IMR-90 (cell line): ENCODE data around the gene CRYBA4. TPM values are rescaled to one million over a fixed set of nuclear protein-coding genes. Genes with fewer than 3 reads are reported as not detected.

Experiments used
- ATAC-seq: fragments of 200-7000 bp; cut with Tn5 transposase; 2 replicates; pipeline ENCODE4 v1.9.1; 2020; ENCODE audit warnings: low read depth, mild to moderate bottlenecking, moderate library complexity
- BruUV-seq: library from RNA; stranded (reverse); fragments of 400-500 nt; replicated peaks from 2 replicates; lab custom pipeline; 2021; lab: Mats Ljungman, UMichigan
- CTCF ChIA-PET: fragments of 300-600 bp; formaldehyde crosslinking; extraction: SDS; loops from one replicate; lab custom pipeline; 2021; ENCODE audit warnings: antibody characterized with exemption; lab: Yijun Ruan, JAX
- POLR2A ChIA-PET: fragments of 300-600 bp; sonication (Branson Sonifier 250); formaldehyde crosslinking; loops from one replicate; lab custom pipeline; 2022; ENCODE audit warnings: antibody characterized with exemption; ENCODE audit not compliant: unreplicated experiment; lab: Charles Lee
- DNase-seq: peaks from one replicate; pipeline ENCODE4 v3.0.0; 2013
- H2AFZ ChIP-seq: replicated peaks from 2 replicates; pipeline ENCODE3; 2013; ENCODE audit warnings: low read length, mild to moderate bottlenecking; ENCODE audit not compliant: poor library complexity
- H2AK5ac ChIP-seq: 2 replicates; pipeline ENCODE4 v1.6.1; 2013; ENCODE audit warnings: low read depth, low read length, inconsistent platforms
- H2AK9ac ChIP-seq: replicated peaks from 2 replicates; pipeline ENCODE3; 2013; ENCODE audit warnings: mild to moderate bottlenecking, low read depth, low read length, moderate library complexity; ENCODE audit not compliant: poor library complexity
- H2BK120ac ChIP-seq: 2 replicates; pipeline ENCODE4 v1.6.1; 2013; ENCODE audit warnings: low read depth, low read length, inconsistent platforms
- H2BK15ac ChIP-seq: 3 replicates; pipeline ENCODE4 v1.6.1; 2013; ENCODE audit warnings: low read depth, low read length, inconsistent platforms
- H2BK20ac ChIP-seq: 2 replicates; pipeline ENCODE4 v1.6.1; 2013; ENCODE audit warnings: low read depth, mild to moderate bottlenecking, inconsistent platforms, low read length, moderate library complexity
- H2BK5ac ChIP-seq: 2 replicates; pipeline ENCODE4 v1.6.1; 2013; ENCODE audit warnings: mild to moderate bottlenecking, low read depth, low read length, inconsistent platforms; ENCODE audit not compliant: poor library complexity, severe bottlenecking
- H3K14ac ChIP-seq: replicated peaks from 2 replicates; pipeline ENCODE4 v1.6.1; 2013; ENCODE audit warnings: low read depth, low read length, inconsistent platforms
- H3K18ac ChIP-seq: 2 replicates; pipeline ENCODE4 v1.6.1; 2013; ENCODE audit warnings: low read depth, low read length, control low read depth
- H3K23ac ChIP-seq: 2 replicates; pipeline ENCODE4 v1.6.1; 2013; ENCODE audit warnings: low read depth, low read length, inconsistent platforms
- H3K27ac ChIP-seq: 2 replicates; pipeline ENCODE4 v1.5.1; 2013; ENCODE audit warnings: mild to moderate bottlenecking, control low read depth, low read length; ENCODE audit not compliant: insufficient read depth
- H3K27me3 ChIP-seq: 2 replicates; pipeline ENCODE4 v1.6.1; 2013; ENCODE audit warnings: low read length; ENCODE audit not compliant: control insufficient read depth, insufficient read depth
- H3K36me3 ChIP-seq: 2 replicates; pipeline ENCODE4 v1.6.1; 2013; ENCODE audit warnings: low read length, mixed read lengths; ENCODE audit not compliant: control insufficient read depth, insufficient read depth
- H3K4ac ChIP-seq: 2 replicates; pipeline ENCODE4 v1.6.1; 2013; ENCODE audit warnings: low read depth, low read length, inconsistent platforms
- H3K4me1 ChIP-seq: 2 replicates; pipeline ENCODE4 v1.6.1; 2013; ENCODE audit warnings: low read length, mixed read lengths; ENCODE audit not compliant: control insufficient read depth, insufficient read depth
- H3K4me2 ChIP-seq: 2 replicates; pipeline ENCODE4 v1.6.1; 2013; ENCODE audit warnings: low read depth, mild to moderate bottlenecking, control low read depth, low read length, moderate library complexity
- H3K4me3 ChIP-seq: 2 replicates; pipeline ENCODE4 v1.5.1; 2013; ENCODE audit warnings: low read depth, mild to moderate bottlenecking, control low read depth, low read length, moderate library complexity; ENCODE audit not compliant: insufficient read depth
- H3K56ac ChIP-seq: 2 replicates; pipeline ENCODE4 v1.6.1; 2013; ENCODE audit warnings: low read length, inconsistent platforms; ENCODE audit not compliant: insufficient read depth; ENCODE audit errors: extremely low read depth
- H3K79me1 ChIP-seq, 2 experiments: 2 replicates each; pipeline ENCODE4 v1.6.1; 2013; ENCODE audit warnings: low read length in 2 of 2, inconsistent platforms in 1 of 2, low read depth in 1 of 2
- H3K9ac ChIP-seq: 2 replicates; pipeline ENCODE4 v1.6.1; 2013; ENCODE audit warnings: low read depth, low read length, control low read depth
- H3K9me1 ChIP-seq: 2 replicates; pipeline ENCODE4 v1.6.1; 2013; ENCODE audit warnings: low read length, inconsistent platforms; ENCODE audit not compliant: insufficient read depth
- H3K9me3 ChIP-seq: 2 replicates; pipeline ENCODE4 v1.6.1; 2013; ENCODE audit warnings: low read length; ENCODE audit not compliant: control insufficient read depth, insufficient read depth
- H4K20me1 ChIP-seq: 2 replicates; pipeline ENCODE4 v1.6.1; 2013; ENCODE audit warnings: low read length, inconsistent platforms; ENCODE audit not compliant: insufficient read depth
- H4K5ac ChIP-seq: 2 replicates; pipeline ENCODE4 v1.6.1; 2013; ENCODE audit warnings: mild to moderate bottlenecking, low read depth, low read length, control low read depth
- H4K8ac ChIP-seq, 2 experiments: 2 replicates each; pipeline ENCODE4 v1.6.1; 2013; ENCODE audit warnings: low read depth in 2 of 2, low read length in 2 of 2, control low read depth in 1 of 2, inconsistent platforms in 1 of 2
- H4K91ac ChIP-seq: 2 replicates; pipeline ENCODE4 v1.6.1; 2013; ENCODE audit warnings: low read depth, low read length, inconsistent platforms; ENCODE audit not compliant: insufficient read depth
- WGBS, 2 experiments: methylation state at CpG; one replicate each; pipeline versions ENCODE4 v1.1.5 to v1.1.7; 2013; ENCODE audit warnings: missing lambda C conversion rate in 2 of 2; ENCODE audit not compliant: insufficient read length in 1 of 2; ENCODE audit errors: extremely low coverage in 2 of 2; 5-methylcytosine and 5-hydroxymethylcytosine counted together
- dilution Hi-C: fragments of 300-500 bp; cut with HindIII; formaldehyde crosslinking; loops from one replicate; pipeline ENCODE4 v1.14.3; 2018; ENCODE audit warnings: low sequenced_read_pairs; ENCODE audit not compliant: unreplicated experiment
- in situ Hi-C: fragments of 300-500 bp; cut with MboI; formaldehyde crosslinking; loops from 3 replicates; pipeline ENCODE4 v1.14.3; 2019; ENCODE audit warnings: low sequenced_read_pairs, inconsistent platforms, mixed read lengths
- intact Hi-C: fragments of 100-400 bp; cut with micrococcal nuclease; formaldehyde crosslinking; loops from 2 replicates; pipeline ENCODE4 v1.10.0; 2022
- polyA plus RNA-seq, 3 experiments: library from polyadenylated mRNA; depleted of rRNA; stranded (reverse); fragments of >200 nt; gene quantifications; 2 replicates each; pipeline ENCODE4 v1.2.3, GENCODE V29; 2012; ENCODE audit warnings: low replicate concordance in 1 of 3
- total RNA-seq: library from RNA; depleted of rRNA; stranded (reverse); fragments of >200 nt; gene quantifications from 2 replicates; pipeline ENCODE4 v1.2.3, GENCODE V29; 2012
- TF ChIP-seq, protein P1 (sequence below): fragments of 150-350 bp; IDR thresholded peaks from 2 replicates; pipeline ENCODE4 v1.6.1; 2016; ENCODE audit warnings: low read depth, mild to moderate bottlenecking, low read length, moderate library complexity, borderline replicate concordance
- TF ChIP-seq, protein P2 (sequence below): conservative IDR thresholded peaks from 2 replicates; pipeline ENCODE4 v1.5.1; 2012; ENCODE audit warnings: mild to moderate bottlenecking, low read depth, low read length, improper control_type of control experiment

The CRYBA4 gene
- total and polyA plus RNA-seq, 2 of the 4 experiments (the other 2 are of a cell fraction), result not detected

GRCh38 chr22:26632422-26633155 lies 10.8 kb downstream of the CRYBA4 start:
- Histone ChIP-seq H3K27me3 (peaks cover 17% of the 10 kb centered on the region), H3K79me1 (no peaks in the 10 kb centered on the region), H3K4me1 (no peaks in the 10 kb centered on the region), H3K4me3 (no peak overlapping the region), H4K5ac (no peak overlapping the region), H3K56ac (no peak overlapping the region), H2AFZ (peak overlapping the region; percentile 34), H2AK9ac (no peak overlapping the region), H3K4me2 (no peak overlapping the region), H4K91ac (no peak overlapping the region), H4K20me1 (no peaks in the 10 kb centered on the region), H3K27ac (no peak overlapping the region), H3K18ac (no peak overlapping the region), H2BK120ac (no peak overlapping the region), H3K23ac (no peak overlapping the region), H3K4ac (no peak overlapping the region), H2BK5ac (no peak overlapping the region), H4K8ac (no peak overlapping the region), H3K9me3 (no peaks in the 10 kb centered on the region), H2BK15ac (no peak overlapping the region), H2AK5ac (no peak overlapping the region), H3K36me3 (no peaks in the 10 kb centered on the region), H3K9me1 (no peaks in the 10 kb centered on the region), H3K14ac (no peak overlapping the region), H3K9ac (no peak overlapping the region), H2BK20ac (no peak overlapping the region)
- ChIA-PET POLR2A (no interaction called here), CTCF (no interaction called here)
- dilution Hi-C loops (no loop called here), in situ Hi-C loops (no loop called here), intact Hi-C loops (no loop called here)
- WGBS, 2 experiments, result 50% methylated on average over 2 of the region's 8 CpGs; no CpG with 5 or more reads in 1 of the 2 experiments
- no TSS peak for BruUV-seq
- TF ChIP-seq, protein P1, sequence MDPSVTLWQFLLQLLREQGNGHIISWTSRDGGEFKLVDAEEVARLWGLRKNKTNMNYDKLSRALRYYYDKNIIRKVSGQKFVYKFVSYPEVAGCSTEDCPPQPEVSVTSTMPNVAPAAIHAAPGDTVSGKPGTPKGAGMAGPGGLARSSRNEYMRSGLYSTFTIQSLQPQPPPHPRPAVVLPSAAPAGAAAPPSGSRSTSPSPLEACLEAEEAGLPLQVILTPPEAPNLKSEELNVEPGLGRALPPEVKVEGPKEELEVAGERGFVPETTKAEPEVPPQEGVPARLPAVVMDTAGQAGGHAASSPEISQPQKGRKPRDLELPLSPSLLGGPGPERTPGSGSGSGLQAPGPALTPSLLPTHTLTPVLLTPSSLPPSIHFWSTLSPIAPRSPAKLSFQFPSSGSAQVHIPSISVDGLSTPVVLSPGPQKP, result no peak
- TF ChIP-seq, protein P2, sequence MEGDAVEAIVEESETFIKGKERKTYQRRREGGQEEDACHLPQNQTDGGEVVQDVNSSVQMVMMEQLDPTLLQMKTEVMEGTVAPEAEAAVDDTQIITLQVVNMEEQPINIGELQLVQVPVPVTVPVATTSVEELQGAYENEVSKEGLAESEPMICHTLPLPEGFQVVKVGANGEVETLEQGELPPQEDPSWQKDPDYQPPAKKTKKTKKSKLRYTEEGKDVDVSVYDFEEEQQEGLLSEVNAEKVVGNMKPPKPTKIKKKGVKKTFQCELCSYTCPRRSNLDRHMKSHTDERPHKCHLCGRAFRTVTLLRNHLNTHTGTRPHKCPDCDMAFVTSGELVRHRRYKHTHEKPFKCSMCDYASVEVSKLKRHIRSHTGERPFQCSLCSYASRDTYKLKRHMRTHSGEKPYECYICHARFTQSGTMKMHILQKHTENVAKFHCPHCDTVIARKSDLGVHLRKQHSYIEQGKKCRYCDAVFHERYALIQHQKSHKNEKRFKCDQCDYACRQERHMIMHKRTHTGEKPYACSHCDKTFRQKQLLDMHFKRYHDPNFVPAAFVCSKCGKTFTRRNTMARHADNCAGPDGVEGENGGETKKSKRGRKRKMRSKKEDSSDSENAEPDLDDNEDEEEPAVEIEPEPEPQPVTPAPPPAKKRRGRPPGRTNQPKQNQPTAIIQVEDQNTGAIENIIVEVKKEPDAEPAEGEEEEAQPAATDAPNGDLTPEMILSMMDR, result no peak
- DNase-seq, result no peak
- ATAC-seq, result no peak
